Activated T-helper 1 cell treated with anti-CD3 and anti-CD28 coated beads, Interleukin-12 subunit alpha, Interleukin-12 subunit beta, Interleukin-2, Interleukin-4 antibody, amounts not matched to agents 30 ng/mL and 10 ng/mL and 1 ng/mL, durations not matched to agents 14 hours and 24 hours and 36 hours (primary cell): ENCODE measurements around the gene LPAR1. TPM values are rescaled to one million over a fixed set of nuclear protein-coding genes. Genes with fewer than 3 reads are reported as not detected.

Experiments used
- DNase-seq: peaks from one replicate; pipeline ENCODE4 v3.0.0; 2021; ENCODE audit warnings: low spot score
- H3K27ac Mint-ChIP-seq: one replicate; pipeline ENCODE4 v1.8.0; 2021; ENCODE audit warnings: mild to moderate bottlenecking, mixed read lengths
- H3K27me3 Mint-ChIP-seq: one replicate; pipeline ENCODE4 v1.8.0; 2022; ENCODE audit warnings: mild to moderate bottlenecking, moderate library complexity, mixed read lengths; ENCODE audit not compliant: insufficient read depth
- H3K36me3 Mint-ChIP-seq: one replicate; pipeline ENCODE4 v1.8.0; 2021; ENCODE audit warnings: low read depth, mixed read lengths
- H3K4me1 Mint-ChIP-seq: one replicate; pipeline ENCODE4 v1.8.0; 2021; ENCODE audit warnings: low read depth, mixed read lengths
- H3K4me3 Mint-ChIP-seq: one replicate; pipeline ENCODE4 v1.8.0; 2021; ENCODE audit warnings: mild to moderate bottlenecking, moderate library complexity, mixed read lengths
- H3K9me3 Mint-ChIP-seq: one replicate; pipeline ENCODE4 v1.8.0; 2021; ENCODE audit warnings: mixed read lengths
- intact Hi-C: fragments of 100-400 bp; cut with micrococcal nuclease; formaldehyde crosslinking; loops from one replicate; pipeline ENCODE4 v1.15.1; 2024
- total RNA-seq: library from RNA; stranded (reverse); gene quantifications from 2 replicates; pipeline ENCODE4 v1.2.3, GENCODE V29; 2022

The LPAR1 gene
- total RNA-seq, 1 donor from 2014 or later: not detected

DNA sequence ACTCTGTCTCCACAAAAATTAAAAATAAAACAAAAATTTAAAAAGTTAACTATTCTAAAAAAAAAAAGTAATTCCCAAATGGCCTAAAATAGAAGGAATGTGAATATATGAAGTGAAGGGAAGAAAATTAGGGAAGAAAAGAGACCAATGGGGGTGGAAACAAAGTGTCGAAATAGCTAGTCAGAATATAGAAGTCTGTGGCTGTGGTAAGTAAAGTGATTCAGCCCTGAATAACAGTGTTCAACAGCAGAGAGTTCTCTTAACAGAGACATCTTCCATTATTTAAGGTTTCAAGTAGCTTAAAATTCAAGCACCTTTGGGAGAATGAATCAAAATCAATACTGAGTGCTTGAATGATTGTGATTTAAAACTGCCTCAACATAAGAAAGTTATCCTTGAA, 51.7 kb downstream of the LPAR1 start:
- Mint-ChIP-seq H3K4me3 (no peak overlapping the region), H3K4me1 (no peaks in the 10 kb centered on the region), H3K27ac (no peak overlapping the region), H3K9me3 (no peaks in the 10 kb centered on the region), H3K36me3 (no peaks in the 10 kb centered on the region), H3K27me3 (no peaks in the 10 kb centered on the region)
- no peak for DNase-seq
- intact Hi-C loops: no loop called here

DNA sequence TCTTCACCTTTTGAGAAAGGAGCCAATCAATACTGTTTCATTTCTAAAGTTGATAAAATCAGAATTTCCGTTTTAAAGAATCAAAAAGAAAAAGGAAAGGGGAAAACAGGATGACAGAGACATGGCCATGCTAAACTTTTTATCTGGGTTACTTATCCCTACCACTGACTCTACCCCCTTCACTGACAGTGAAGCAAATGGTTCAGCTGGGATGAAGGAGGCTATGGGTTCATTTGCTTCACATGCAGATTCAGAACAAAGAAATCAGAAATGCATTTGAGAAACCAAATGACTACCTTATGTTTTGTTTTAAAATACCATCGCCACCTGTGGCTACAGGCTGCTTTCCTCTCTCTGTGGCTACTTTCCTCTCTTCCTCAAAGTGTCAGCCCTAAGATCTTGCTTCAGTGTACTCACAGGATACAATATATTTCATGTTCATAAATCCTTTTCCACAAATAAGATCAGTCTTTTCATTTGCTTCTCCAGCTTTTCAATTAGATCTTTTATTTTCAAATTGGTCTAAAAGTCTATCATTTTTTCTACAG, 53.3 kb downstream of the LPAR1 start:
- H3K27ac Mint-ChIP-seq: no peak overlapping the region
- DNase-seq: no peak
- no peak overlapping the region for H3K4me3 Mint-ChIP-seq
- intact Hi-C loops: no loop called here
- no peaks in the 10 kb centered on the region for H3K9me3 Mint-ChIP-seq
- no peaks in the 10 kb centered on the region for H3K36me3 Mint-ChIP-seq
- H3K4me1 Mint-ChIP-seq: no peaks in the 10 kb centered on the region
- no peaks in the 10 kb centered on the region for H3K27me3 Mint-ChIP-seq

DNA sequence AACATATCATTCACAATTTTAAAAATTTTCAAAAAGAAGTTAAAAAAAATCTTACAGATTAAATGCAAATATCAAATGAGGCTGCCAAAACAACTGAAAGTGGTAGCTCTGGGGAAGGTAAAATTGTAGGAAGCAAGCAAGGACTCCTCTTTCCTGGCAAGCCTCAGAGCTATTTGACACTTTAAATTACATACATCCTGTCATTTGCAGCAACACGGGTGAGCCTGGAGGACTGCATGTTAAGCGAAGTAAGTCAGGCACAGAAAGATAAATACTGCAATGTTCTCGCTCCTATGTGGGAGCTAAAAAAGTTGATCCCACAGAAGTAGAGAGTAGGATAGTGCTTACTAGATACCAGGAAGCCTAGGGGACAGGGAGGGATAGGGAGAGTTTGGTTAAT, 58.0 kb downstream of the LPAR1 start:
- no peaks in the 10 kb centered on the region for H3K36me3 Mint-ChIP-seq
- no peak for DNase-seq
- intact Hi-C loops: no loop called here
- H3K9me3 Mint-ChIP-seq: peaks cover 4% of the 10 kb centered on the region
- H3K27me3 Mint-ChIP-seq: no peaks in the 10 kb centered on the region
- no peak overlapping the region for H3K27ac Mint-ChIP-seq
- no peak overlapping the region for H3K4me3 Mint-ChIP-seq
- H3K4me1 Mint-ChIP-seq: no peaks in the 10 kb centered on the region

DNA sequence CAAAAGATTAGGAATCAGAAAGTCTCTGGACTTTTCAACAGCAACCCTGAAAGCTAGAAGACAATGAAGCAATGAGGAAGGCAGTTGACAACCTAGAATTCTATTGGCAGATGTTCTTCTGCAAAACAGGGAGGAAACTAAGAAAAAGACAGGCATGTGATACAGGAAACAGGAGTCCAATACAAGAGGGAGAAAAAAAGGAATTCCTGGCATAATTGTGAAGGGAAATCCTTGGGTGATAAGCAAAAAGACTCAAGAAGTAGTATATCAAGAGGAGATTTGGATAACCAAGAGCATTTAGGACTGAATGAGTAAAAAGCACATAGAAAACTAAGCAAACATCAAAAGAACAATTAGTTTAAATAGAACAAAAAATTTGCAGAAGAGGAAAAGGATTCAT, 58.6 kb downstream of the LPAR1 start:
- Mint-ChIP-seq H3K4me3 (no peak overlapping the region), H3K36me3 (no peaks in the 10 kb centered on the region), H3K27me3 (no peaks in the 10 kb centered on the region), H3K9me3 (peaks cover 4% of the 10 kb centered on the region), H3K4me1 (no peaks in the 10 kb centered on the region), H3K27ac (no peak overlapping the region)
- DNase-seq: no peak
- intact Hi-C loops: no loop called here

DNA sequence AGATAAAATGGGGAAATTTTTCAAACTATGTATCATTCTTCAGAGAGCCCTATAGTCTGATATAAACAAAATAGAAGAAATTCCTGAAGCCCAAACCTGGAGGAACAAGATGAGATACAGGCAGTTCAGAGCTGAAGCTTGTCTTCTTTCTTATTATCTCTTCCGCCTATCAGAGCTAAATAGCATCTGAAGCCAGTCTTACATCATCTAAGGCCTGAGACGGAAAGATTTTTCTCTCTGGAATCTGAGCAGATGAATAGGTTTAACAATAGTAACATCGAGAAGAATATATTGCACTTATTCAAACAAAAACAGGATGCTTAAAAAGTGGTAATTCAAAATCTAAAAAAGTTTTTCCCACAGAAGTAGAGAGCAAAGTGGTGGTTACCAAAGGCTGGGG, 59.8 kb downstream of the LPAR1 start:
- H3K36me3 Mint-ChIP-seq: no peaks in the 10 kb centered on the region
- intact Hi-C loops: no loop called here
- no peaks in the 10 kb centered on the region for H3K4me1 Mint-ChIP-seq
- no peak overlapping the region for H3K4me3 Mint-ChIP-seq
- no peaks in the 10 kb centered on the region for H3K27me3 Mint-ChIP-seq
- no peak overlapping the region for H3K27ac Mint-ChIP-seq
- DNase-seq: no peak
- H3K9me3 Mint-ChIP-seq: peaks cover 4% of the 10 kb centered on the region

DNA sequence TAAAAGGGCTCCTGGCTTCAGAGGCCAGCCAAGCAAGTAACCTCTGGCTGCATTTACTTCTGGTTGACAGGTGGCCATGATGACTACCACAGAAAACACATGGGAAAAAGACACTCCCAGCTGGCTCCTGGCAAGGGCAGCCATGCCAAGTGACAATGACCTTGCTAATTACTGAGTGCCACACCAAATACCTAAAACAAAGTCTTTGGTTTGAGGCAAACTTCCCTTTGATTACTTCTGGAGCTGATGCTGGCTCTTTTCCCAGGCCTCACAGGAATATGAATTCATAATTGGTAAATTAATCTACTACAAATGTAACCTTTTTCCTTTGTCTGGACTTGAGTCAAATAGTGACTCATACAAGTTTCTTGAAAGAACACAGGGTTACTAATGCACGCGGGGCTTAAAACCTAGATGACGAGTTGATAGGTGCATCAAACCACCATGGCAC, 61.0 kb downstream of the LPAR1 start:
- Mint-ChIP-seq H3K27ac (no peak overlapping the region), H3K36me3 (no peaks in the 10 kb centered on the region), H3K4me3 (no peak overlapping the region), H3K27me3 (no peaks in the 10 kb centered on the region), H3K9me3 (peaks cover 4% of the 10 kb centered on the region), H3K4me1 (no peaks in the 10 kb centered on the region)
- DNase-seq: no peak
- intact Hi-C loops: no loop called here

DNA sequence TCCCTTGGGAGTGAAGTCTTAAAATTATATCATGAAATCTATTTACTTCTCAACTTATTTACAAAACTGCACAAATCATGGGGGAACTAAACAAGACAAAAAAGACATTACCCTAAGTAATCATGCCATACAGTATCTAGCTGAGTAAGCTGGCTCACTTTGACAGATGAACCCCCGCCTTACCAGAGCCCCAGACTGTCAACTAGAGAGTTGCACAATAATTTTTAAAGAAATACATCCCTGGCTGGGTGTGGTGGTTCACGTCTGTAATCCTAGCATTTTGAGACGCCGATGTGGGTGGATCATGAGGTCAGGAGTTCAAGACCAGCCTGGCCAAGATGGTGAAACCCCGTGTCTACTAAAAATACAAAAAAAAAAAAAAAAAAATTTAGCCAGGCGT, 62.3 kb downstream of the LPAR1 start:
- no peaks in the 10 kb centered on the region for H3K4me1 Mint-ChIP-seq
- H3K27me3 Mint-ChIP-seq: no peaks in the 10 kb centered on the region
- H3K4me3 Mint-ChIP-seq: no peak overlapping the region
- intact Hi-C loops: no loop called here
- no peaks in the 10 kb centered on the region for H3K36me3 Mint-ChIP-seq
- no peak for DNase-seq
- peaks cover 4% of the 10 kb centered on the region for H3K9me3 Mint-ChIP-seq
- no peak overlapping the region for H3K27ac Mint-ChIP-seq

DNA sequence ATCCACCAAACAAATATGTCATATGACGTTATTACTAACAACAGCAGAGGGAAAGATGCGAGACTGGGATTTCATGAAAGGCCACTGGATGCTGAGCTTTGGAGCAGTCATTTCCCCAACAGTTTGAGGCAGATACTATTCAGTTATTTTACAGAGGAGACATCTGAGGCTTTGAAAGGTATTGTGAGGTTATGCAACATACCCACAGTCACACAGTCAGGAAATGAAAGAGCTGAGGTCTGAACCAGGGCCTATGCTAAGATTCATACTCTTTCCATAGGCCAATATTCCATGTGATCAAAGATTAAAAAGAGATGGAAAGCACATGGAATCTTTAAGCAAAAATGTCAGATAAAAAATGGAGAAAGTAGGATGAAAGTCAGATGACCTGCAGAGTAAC, 63.0 kb downstream of the LPAR1 start:
- no peak overlapping the region for H3K4me3 Mint-ChIP-seq
- H3K27me3 Mint-ChIP-seq: no peaks in the 10 kb centered on the region
- peaks cover 4% of the 10 kb centered on the region for H3K9me3 Mint-ChIP-seq
- no peaks in the 10 kb centered on the region for H3K4me1 Mint-ChIP-seq
- no peaks in the 10 kb centered on the region for H3K36me3 Mint-ChIP-seq
- H3K27ac Mint-ChIP-seq: no peak overlapping the region
- intact Hi-C loops: no loop called here
- DNase-seq: no peak

DNA sequence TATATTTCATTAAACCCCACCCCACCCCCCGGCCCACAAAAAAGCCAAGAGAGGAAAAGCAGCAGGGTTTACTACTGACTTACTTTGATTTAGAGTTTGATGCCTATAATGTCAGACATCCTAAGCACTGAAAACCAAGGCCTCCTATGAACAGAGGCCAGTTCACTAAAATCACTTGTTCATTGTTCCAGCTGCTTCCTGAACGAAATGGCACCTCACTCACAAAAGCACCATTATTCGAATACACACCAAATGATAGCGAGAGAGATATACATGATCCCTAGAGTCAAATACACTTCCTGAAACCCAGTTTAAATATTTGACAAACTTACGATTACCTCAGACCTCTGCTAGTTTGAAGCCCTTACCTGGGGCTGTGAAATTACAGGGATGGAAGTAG, 66.6 kb downstream of the LPAR1 start:
- Mint-ChIP-seq H3K9me3 (peaks cover 3% of the 10 kb centered on the region), H3K4me1 (no peaks in the 10 kb centered on the region)

DNA sequence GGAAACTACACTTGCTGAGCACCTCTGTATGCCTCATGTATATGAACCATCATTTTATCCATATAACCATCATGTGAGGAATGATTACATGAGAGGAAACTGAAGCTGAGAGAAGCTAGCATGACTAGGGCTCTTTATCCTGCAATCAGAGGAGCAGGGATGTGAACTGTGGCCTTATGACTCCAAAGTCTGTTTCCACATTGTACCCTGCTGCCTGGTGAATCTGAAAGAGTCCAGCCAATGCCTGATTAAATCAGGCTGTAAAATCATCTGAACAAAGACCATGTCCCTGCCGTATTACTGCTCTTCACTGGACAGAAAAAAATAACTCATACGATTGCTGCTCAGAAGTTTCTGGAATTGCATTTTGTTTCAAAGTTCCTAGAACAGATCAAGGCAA, 67.0 kb downstream of the LPAR1 start:
- H3K36me3 Mint-ChIP-seq: no peaks in the 10 kb centered on the region
- no peak overlapping the region for H3K27ac Mint-ChIP-seq
- no peaks in the 10 kb centered on the region for H3K9me3 Mint-ChIP-seq
- intact Hi-C loops: no loop called here
- no peaks in the 10 kb centered on the region for H3K27me3 Mint-ChIP-seq
- H3K4me1 Mint-ChIP-seq: no peaks in the 10 kb centered on the region
- DNase-seq: no peak
- H3K4me3 Mint-ChIP-seq: no peak overlapping the region

More for the DNA sequence above, 66.6 kb downstream of the LPAR1 start:
- H3K27ac Mint-ChIP-seq: no peak overlapping the region
- no peak overlapping the region for H3K4me3 Mint-ChIP-seq
- no peaks in the 10 kb centered on the region for H3K27me3 Mint-ChIP-seq
- intact Hi-C loops: no loop called here
- DNase-seq: no peak
- H3K36me3 Mint-ChIP-seq: no peaks in the 10 kb centered on the region

DNA sequence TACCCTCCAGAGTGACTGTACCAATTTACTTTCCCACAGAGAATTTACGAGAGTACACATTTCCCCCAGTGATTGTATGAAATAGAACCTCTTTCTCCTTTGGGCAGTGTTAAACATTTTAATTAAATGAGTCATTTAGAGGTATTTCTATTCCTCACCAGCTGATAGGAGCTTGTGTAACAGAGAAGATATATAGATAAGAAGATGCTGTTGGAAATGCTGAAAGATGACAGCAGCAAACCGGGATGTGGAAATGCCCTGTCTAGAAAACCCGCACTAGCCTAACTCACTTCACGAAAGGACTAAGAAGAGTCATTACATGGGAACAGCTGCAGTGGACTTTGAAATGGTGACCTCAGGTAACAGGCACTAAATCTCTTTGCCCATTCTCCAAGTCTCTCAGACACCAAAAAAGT, 68.3 kb downstream of the LPAR1 start:
- no peak for DNase-seq
- Mint-ChIP-seq H3K27me3 (no peaks in the 10 kb centered on the region), H3K36me3 (no peaks in the 10 kb centered on the region), H3K27ac (no peak overlapping the region), H3K4me1 (no peaks in the 10 kb centered on the region), H3K4me3 (no peak overlapping the region), H3K9me3 (no peaks in the 10 kb centered on the region)
- intact Hi-C loops: no loop called here

DNA sequence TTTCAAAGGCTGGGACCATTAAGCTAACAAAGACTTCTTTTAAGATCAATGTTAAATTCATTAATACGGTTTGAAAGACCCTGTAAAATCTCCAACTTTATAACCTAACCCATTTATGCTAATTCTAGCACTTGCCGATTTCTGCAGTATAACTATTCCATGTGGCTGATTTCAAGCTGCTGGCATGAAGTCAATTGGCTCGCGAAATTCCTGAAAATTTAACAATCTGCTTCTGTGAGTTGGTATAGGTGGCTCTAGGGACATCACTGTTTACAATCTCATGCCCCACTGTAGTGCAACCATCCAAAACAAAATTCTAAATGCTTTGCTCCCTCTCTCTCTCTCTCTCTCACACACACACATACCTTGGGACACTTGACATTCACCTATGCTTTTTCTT, 70.2 kb downstream of the LPAR1 start:
- Mint-ChIP-seq H3K4me3 (no peak overlapping the region), H3K4me1 (no peaks in the 10 kb centered on the region), H3K36me3 (no peaks in the 10 kb centered on the region), H3K27ac (no peak overlapping the region), H3K9me3 (no peaks in the 10 kb centered on the region), H3K27me3 (no peaks in the 10 kb centered on the region)
- no peak for DNase-seq
- intact Hi-C loops: no loop called here

DNA sequence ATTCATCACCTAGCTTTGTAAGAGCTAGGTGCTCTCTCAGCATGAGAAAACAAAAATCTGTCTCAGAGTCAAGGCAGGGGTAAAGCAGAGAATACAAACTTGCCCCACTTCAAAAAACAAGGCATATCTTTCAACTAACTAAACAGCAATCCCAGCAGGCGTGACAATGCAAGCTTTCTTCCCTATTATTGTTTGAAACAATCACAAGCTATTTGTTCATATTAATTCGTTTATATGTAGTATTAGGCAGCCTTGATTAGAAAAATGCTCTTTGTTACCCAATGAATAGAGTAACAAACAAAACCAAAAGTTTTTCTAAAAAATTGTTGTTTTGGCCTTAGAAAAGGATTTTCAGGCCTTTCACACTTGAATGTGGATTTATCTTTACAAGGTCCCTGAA, 71.1 kb downstream of the LPAR1 start:
- intact Hi-C loops: no loop called here
- no peaks in the 10 kb centered on the region for H3K9me3 Mint-ChIP-seq
- no peak for DNase-seq
- no peak overlapping the region for H3K27ac Mint-ChIP-seq
- H3K27me3 Mint-ChIP-seq: no peaks in the 10 kb centered on the region
- no peaks in the 10 kb centered on the region for H3K36me3 Mint-ChIP-seq
- H3K4me1 Mint-ChIP-seq: no peaks in the 10 kb centered on the region
- no peak overlapping the region for H3K4me3 Mint-ChIP-seq

DNA sequence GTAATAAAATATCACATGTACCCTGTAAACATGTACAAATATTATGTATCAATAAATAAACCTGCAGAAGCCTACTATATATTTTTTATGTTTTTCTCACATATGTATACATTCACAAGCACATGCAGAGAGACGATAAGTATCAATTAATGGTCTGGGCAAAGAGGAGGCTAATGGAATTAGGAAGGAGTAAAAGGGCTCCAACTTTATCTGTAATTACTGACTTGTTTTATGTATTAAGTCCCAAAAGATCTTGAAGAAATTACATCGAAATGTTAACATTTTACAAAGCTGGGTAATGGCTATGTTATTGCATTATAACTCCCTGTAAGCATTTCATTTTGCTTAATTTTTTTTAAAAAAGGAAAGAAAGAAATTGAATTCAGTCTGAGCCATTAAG, 78.0 kb downstream of the LPAR1 start:
- no peak overlapping the region for H3K4me3 Mint-ChIP-seq
- H3K4me1 Mint-ChIP-seq: no peaks in the 10 kb centered on the region
- H3K27ac Mint-ChIP-seq: no peak overlapping the region
- H3K27me3 Mint-ChIP-seq: no peaks in the 10 kb centered on the region
- no peaks in the 10 kb centered on the region for H3K36me3 Mint-ChIP-seq
- DNase-seq: no peak
- no peaks in the 10 kb centered on the region for H3K9me3 Mint-ChIP-seq
- intact Hi-C loops: no loop called here
